Neural progenitor cell (in vitro differentiated cells): ENCODE measurements around the gene TLK2. TPM values are rescaled to one million over a fixed set of nuclear protein-coding genes. Genes with fewer than 3 reads are reported as not detected.

Source experiments
- DNase-seq: peaks from one replicate; pipeline ENCODE4 v3.0.0-alpha.2; 2016; ENCODE audit warnings: low spot score
- H2AFZ ChIP-seq: fragments of 200-600 bp; sonication (generic); replicated peaks from 2 replicates; pipeline ENCODE4 v1.6.1; 2016; ENCODE audit warnings: antibody characterized with exemption
- H3F3A ChIP-seq: fragments of 200-600 bp; sonication (generic); 2 replicates; pipeline ENCODE4 v1.6.1; 2016; ENCODE audit warnings: antibody characterized with exemption, low read depth
- H3K27ac ChIP-seq: fragments of 200-600 bp; sonication (generic); 2 replicates; pipeline ENCODE4 v1.5.1; 2016; ENCODE audit warnings: mild to moderate bottlenecking
- H3K27me3 ChIP-seq: fragments of 200-600 bp; sonication (generic); 2 replicates; pipeline ENCODE4 v1.6.1; 2016; ENCODE audit warnings: mild to moderate bottlenecking, moderate library complexity
- H3K36me3 ChIP-seq: fragments of 200-600 bp; sonication (generic); 2 replicates; pipeline ENCODE4 v1.5.1; 2016
- H3K4me1 ChIP-seq: fragments of 200-600 bp; sonication (generic); 2 replicates; pipeline ENCODE4 v1.6.1; 2016; ENCODE audit warnings: mixed run types
- H3K4me2 ChIP-seq: fragments of 200-600 bp; sonication (generic); 2 replicates; pipeline ENCODE4 v1.6.1; 2016
- H3K4me3 ChIP-seq: fragments of 200-600 bp; sonication (generic); 2 replicates; pipeline ENCODE4 v1.5.1; 2016
- H3K79me2 ChIP-seq: fragments of 200-600 bp; sonication (generic); 2 replicates; pipeline ENCODE4 v1.6.1; 2016; ENCODE audit warnings: low read depth
- H3K9ac ChIP-seq: fragments of 200-600 bp; sonication (generic); 2 replicates; pipeline ENCODE4 v1.6.1; 2016
- H3K9me3 ChIP-seq: fragments of 200-600 bp; sonication (generic); 2 replicates; pipeline ENCODE4 v1.5.1; 2016; ENCODE audit warnings: low read depth
- H4K20me1 ChIP-seq: fragments of 200-600 bp; sonication (generic); 2 replicates; pipeline ENCODE4 v1.6.1; 2016; ENCODE audit warnings: low read depth
- H3K27ac Mint-ChIP-seq: 3 replicates; pipeline ENCODE4 v1.8.0; 2021; ENCODE audit warnings: mixed read lengths
- H3K27me3 Mint-ChIP-seq: 2 replicates; pipeline ENCODE4 v1.8.0; 2022; ENCODE audit warnings: low read depth, mild to moderate bottlenecking, inconsistent platforms, moderate library complexity, mixed read lengths; ENCODE audit not compliant: insufficient read depth
- H3K36me3 Mint-ChIP-seq: 3 replicates; pipeline ENCODE4 v1.8.0; 2021; ENCODE audit warnings: mixed read lengths
- H3K4me1 Mint-ChIP-seq: 3 replicates; pipeline ENCODE4 v1.8.0; 2021; ENCODE audit warnings: mixed read lengths
- H3K4me3 Mint-ChIP-seq: 3 replicates; pipeline ENCODE4 v1.8.0; 2021; ENCODE audit warnings: mild to moderate bottlenecking, moderate library complexity, mixed read lengths
- H3K9me3 Mint-ChIP-seq: 3 replicates; pipeline ENCODE4 v1.8.0; 2020; ENCODE audit warnings: mixed read lengths
- EZH2 ChIP-seq: fragments of 200-600 bp; sonication (generic); IDR thresholded peaks from 2 replicates; pipeline ENCODE4 v1.6.1; 2017; ENCODE audit warnings: antibody characterized with exemption, mild to moderate bottlenecking, moderate library complexity
- EZH2phosphoT487 ChIP-seq: fragments of 200-600 bp; sonication (generic); IDR thresholded peaks from 2 replicates; pipeline ENCODE4 v1.6.1; 2017; ENCODE audit warnings: antibody characterized with exemption
- total RNA-seq: library from RNA; depleted of rRNA; stranded (reverse); fragments of >200 nt; gene quantifications from 2 replicates; pipeline ENCODE4 v1.2.3, GENCODE V29; 2015; ENCODE audit warnings: low replicate concordance
- TF ChIP-seq, protein P1 (sequence below): fragments of 200-600 bp; sonication (generic); IDR thresholded peaks from 2 replicates; pipeline ENCODE4 v1.5.1; 2017; ENCODE audit warnings: antibody characterized with exemption, mild to moderate bottlenecking

TLK2 gene
- total RNA-seq, 1 donor from 2014 or later, result 89.9 TPM

DNA sequence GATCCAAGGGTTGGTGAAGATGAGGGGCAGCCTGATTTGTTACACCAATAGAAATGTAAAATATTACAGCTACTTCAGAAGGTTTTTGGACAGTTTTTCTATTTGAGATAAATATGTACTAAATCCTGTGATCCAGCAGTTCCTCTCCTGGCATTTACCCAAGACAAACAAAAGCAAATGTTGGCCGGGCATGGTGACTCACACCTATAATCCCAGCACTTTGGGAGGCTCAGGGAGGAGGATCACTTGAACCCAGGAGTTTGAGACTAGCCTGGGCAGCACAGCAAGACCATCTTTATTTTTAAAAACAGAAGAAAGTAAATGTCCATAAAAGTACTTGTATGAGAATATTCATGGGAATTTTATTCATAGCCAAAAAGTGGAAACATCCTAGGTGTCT, 84.0 kb downstream of the TLK2 start:
- H3K27ac ChIP-seq, result no peak overlapping the region
- Mint-ChIP-seq H3K27ac (no peak overlapping the region), H3K27me3 (no peaks in the 10 kb centered on the region), H3K36me3 (peaks cover 32% of the 10 kb centered on the region), H3K9me3 (no peaks in the 10 kb centered on the region), H3K4me3 (no peak overlapping the region), H3K4me1 (no peaks in the 10 kb centered on the region)
- peaks cover 17% of the 10 kb centered on the region for H3K36me3 ChIP-seq
- no peaks in the 10 kb centered on the region for H3K79me2 ChIP-seq
- no peak overlapping the region for H2AFZ ChIP-seq
- no peak overlapping the region for H3K4me2 ChIP-seq
- DNase-seq, result no peak
- no peaks in the 10 kb centered on the region for H3K27me3 ChIP-seq
- H3F3A ChIP-seq, result no peaks in the 10 kb centered on the region
- TF ChIP-seq, protein P1, sequence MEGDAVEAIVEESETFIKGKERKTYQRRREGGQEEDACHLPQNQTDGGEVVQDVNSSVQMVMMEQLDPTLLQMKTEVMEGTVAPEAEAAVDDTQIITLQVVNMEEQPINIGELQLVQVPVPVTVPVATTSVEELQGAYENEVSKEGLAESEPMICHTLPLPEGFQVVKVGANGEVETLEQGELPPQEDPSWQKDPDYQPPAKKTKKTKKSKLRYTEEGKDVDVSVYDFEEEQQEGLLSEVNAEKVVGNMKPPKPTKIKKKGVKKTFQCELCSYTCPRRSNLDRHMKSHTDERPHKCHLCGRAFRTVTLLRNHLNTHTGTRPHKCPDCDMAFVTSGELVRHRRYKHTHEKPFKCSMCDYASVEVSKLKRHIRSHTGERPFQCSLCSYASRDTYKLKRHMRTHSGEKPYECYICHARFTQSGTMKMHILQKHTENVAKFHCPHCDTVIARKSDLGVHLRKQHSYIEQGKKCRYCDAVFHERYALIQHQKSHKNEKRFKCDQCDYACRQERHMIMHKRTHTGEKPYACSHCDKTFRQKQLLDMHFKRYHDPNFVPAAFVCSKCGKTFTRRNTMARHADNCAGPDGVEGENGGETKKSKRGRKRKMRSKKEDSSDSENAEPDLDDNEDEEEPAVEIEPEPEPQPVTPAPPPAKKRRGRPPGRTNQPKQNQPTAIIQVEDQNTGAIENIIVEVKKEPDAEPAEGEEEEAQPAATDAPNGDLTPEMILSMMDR, result no peak
- TF ChIP-seq EZH2 (no peak), EZH2phosphoT487 (no peak)
- H3K9me3 ChIP-seq, result no peaks in the 10 kb centered on the region
- no peak overlapping the region for H3K4me3 ChIP-seq
- H3K4me1 ChIP-seq, result no peaks in the 10 kb centered on the region
- H4K20me1 ChIP-seq, result peaks cover 4% of the 10 kb centered on the region
- no peak overlapping the region for H3K9ac ChIP-seq

DNA sequence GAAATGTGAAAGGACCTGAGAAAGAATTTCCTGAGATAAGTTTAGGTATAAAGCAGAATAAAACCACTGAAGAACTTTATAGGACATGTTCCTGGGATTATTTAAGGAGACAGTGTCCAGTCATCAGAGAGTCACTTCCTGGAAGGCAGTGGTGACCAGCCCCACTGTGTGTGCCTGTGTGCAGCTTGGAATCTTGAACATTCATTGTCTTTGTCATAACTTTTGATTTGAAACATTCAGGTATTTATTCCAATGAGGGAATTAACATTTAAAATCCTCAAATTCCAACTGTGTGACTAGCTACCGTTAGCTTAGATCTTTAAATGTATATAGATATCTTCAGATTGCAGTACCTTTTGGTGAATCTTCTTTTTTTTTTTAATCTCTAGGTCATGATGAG, 87.2 kb downstream of the TLK2 start:
- Mint-ChIP-seq H3K27me3 (no peaks in the 10 kb centered on the region), H3K27ac (no peak overlapping the region), H3K4me1 (no peaks in the 10 kb centered on the region), H3K36me3 (peaks cover 46% of the 10 kb centered on the region), H3K9me3 (no peaks in the 10 kb centered on the region), H3K4me3 (no peak overlapping the region)
- no peaks in the 10 kb centered on the region for H3K4me1 ChIP-seq
- no peak overlapping the region for H3K9ac ChIP-seq
- no peak overlapping the region for H3K4me3 ChIP-seq
- no peaks in the 10 kb centered on the region for H3K9me3 ChIP-seq
- DNase-seq, result no peak
- H3K79me2 ChIP-seq, result no peaks in the 10 kb centered on the region
- peaks cover 17% of the 10 kb centered on the region for H3K36me3 ChIP-seq
- H3K27ac ChIP-seq, result no peak overlapping the region
- H3K4me2 ChIP-seq, result no peak overlapping the region
- H3F3A ChIP-seq, result no peaks in the 10 kb centered on the region
- H3K27me3 ChIP-seq, result no peaks in the 10 kb centered on the region
- TF ChIP-seq EZH2phosphoT487 (no peak), EZH2 (no peak)
- TF ChIP-seq, protein P1, result no peak
- no peak overlapping the region for H2AFZ ChIP-seq
- H4K20me1 ChIP-seq, result no peaks in the 10 kb centered on the region

DNA sequence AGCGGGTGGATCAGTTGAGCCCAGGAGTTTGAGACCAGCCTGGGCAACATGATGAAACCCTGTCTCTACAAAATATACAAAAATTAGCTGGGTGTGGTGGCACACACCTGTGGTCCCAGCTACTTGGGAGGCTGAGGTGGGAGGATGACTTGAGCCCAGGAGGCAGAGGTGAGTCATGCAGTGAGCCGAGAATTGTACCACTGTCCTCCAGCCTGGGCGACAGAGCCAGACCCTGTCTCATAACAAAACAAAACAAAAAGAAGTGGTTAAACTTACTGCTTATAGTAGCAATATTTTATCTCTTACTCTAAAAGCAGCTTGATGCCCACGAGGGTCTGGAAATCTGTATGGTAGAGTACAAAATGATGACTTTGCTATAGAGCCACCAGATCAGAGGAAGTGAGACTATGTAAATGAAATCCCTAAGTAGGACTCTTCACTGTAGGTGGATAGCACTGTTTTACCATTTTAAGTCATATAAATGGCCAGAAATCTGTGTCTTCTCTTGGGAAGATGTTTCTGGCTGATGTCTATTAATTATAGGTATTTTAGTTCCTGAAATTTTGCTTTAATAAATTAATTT, 88.5 kb downstream of the TLK2 start:
- H3F3A ChIP-seq, result no peaks in the 10 kb centered on the region
- DNase-seq, result no peak
- H3K9me3 ChIP-seq, result no peaks in the 10 kb centered on the region
- Mint-ChIP-seq H3K4me1 (no peaks in the 10 kb centered on the region), H3K4me3 (no peak overlapping the region), H3K27ac (no peak overlapping the region), H3K9me3 (no peaks in the 10 kb centered on the region), H3K27me3 (no peaks in the 10 kb centered on the region), H3K36me3 (peaks cover 42% of the 10 kb centered on the region)
- no peaks in the 10 kb centered on the region for H3K27me3 ChIP-seq
- no peak for TF ChIP-seq EZH2phosphoT487
- TF ChIP-seq EZH2, result no peak
- TF ChIP-seq, protein P1, result no peak
- H3K9ac ChIP-seq, result no peak overlapping the region
- no peak overlapping the region for H3K27ac ChIP-seq
- no peaks in the 10 kb centered on the region for H3K79me2 ChIP-seq
- peaks cover 9% of the 10 kb centered on the region for H3K36me3 ChIP-seq
- H3K4me2 ChIP-seq, result no peak overlapping the region
- H3K4me3 ChIP-seq, result no peak overlapping the region
- H3K4me1 ChIP-seq, result no peaks in the 10 kb centered on the region
- H2AFZ ChIP-seq, result no peak overlapping the region
- no peaks in the 10 kb centered on the region for H4K20me1 ChIP-seq
